Stomach (tissue), 9 donors: ENCODE results near the gene CHRND. TPM values are rescaled to one million over a fixed set of nuclear protein-coding genes. Genes with fewer than 3 reads are reported as not detected.

Experiments used
- DNase-seq, 2 donors: peaks; one replicate each; pipeline versions ENCODE4 v3.0.0 to v3.0.0-alpha.2; 2013 to 2019
- H3K27ac ChIP-seq, 5 donors: fragments of 200-600 bp in 4 of 5; sonication (generic) in 4 of 5; one replicate each; pipeline ENCODE4 v1.5.1; 2013 to 2019; ENCODE audit warnings: mild to moderate bottlenecking in 1 of 5, moderate library complexity in 1 of 5
- H3K27me3 ChIP-seq, 3 donors: fragments of 200-600 bp; sonication (generic); one replicate each; pipeline ENCODE4 v1.5.1; 2017 to 2019; ENCODE audit warnings: mixed run types in 1 of 3
- H3K36me3 ChIP-seq, 4 donors: fragments of 200-600 bp; sonication (generic); 1 replicate in 3 of 4; 2 replicates in 1 of 4; pipeline ENCODE4 v1.5.1; 2016 to 2019
- H3K4me1 ChIP-seq, 4 donors: fragments of 200-600 bp; sonication (generic); one replicate each; pipeline ENCODE4 v1.5.1; 2016 to 2019
- H3K4me3 ChIP-seq, 4 donors: fragments of 200-600 bp; sonication (generic) in 3 of 4; one replicate each; pipeline ENCODE4 v1.5.1; 2016 to 2019; ENCODE audit warnings: mild to moderate bottlenecking in 1 of 4
- H3K9me3 ChIP-seq, 4 donors: fragments of 200-600 bp; sonication (generic); one replicate each; pipeline ENCODE4 v1.5.1; 2016 to 2019
- EP300 ChIP-seq: sonication (generic); formaldehyde crosslinking; IDR thresholded peaks from one replicate; pipeline ENCODE4 v1.6.1; 2017; ENCODE audit warnings: antibody characterized with exemption
- POLR2A ChIP-seq, 4 donors: fragments of 450-650 bp; IDR thresholded peaks; one replicate each; pipeline ENCODE4 v1.6.1; 2016; ENCODE audit warnings: antibody characterized with exemption in 4 of 4, control low read depth in 2 of 4, mild to moderate bottlenecking in 1 of 4, moderate library complexity in 1 of 4
- POLR2AphosphoS5 ChIP-seq, 3 donors: sonication (generic); formaldehyde crosslinking; IDR thresholded peaks; one replicate each; pipeline ENCODE4 v1.6.1; 2016; ENCODE audit warnings: antibody characterized with exemption in 3 of 3
- WGBS, 5 donors: extraction: QIAGEN DNeasy Blood & Tissue Kit in 3 of 5; methylation state at CpG; one replicate each; pipeline versions ENCODE4 v1.1.5 to v1.1.7; 2013 to 2018; 5-methylcytosine and 5-hydroxymethylcytosine counted together
- intact Hi-C: fragments of 100-400 bp; cut with DNase I; formaldehyde crosslinking; loops from one replicate; pipeline ENCODE4 v1.15.1; 2023; ENCODE audit warnings: low total_unique reads
- polyA plus RNA-seq, 3 donors: library from polyadenylated mRNA; stranded (reverse); fragments of 200-250 nt; gene quantifications; one replicate each; pipeline ENCODE4 v1.2.3, GENCODE V29; 2013
- total RNA-seq, 5 donors: library from RNA; depleted of rRNA; stranded (reverse); fragments of >200 nt; gene quantifications; one replicate each; pipeline versions ENCODE4 v1.1.0 to v1.2.3, GENCODE V29; 2014 to 2016
- TF ChIP-seq, protein P1 (sequence below), 7 experiments: fragments of 450-650 bp in 4 of 7; fragments of 200-600 bp in 3 of 7; sonication (generic) in 3 of 7; IDR thresholded peaks; one replicate each; pipeline ENCODE4 v1.5.1; 2016 to 2019; ENCODE audit warnings: antibody characterized with exemption in 7 of 7, control low read depth in 2 of 7, mild to moderate bottlenecking in 1 of 7
- donor health status: healthy with polysubstance abuse.
- donor health status: Bipolar disorder and iron deficiency.
- donor health status: healthy.

Gene CHRND
- total and polyA plus RNA-seq, 8 donors = not detected

DNA sequence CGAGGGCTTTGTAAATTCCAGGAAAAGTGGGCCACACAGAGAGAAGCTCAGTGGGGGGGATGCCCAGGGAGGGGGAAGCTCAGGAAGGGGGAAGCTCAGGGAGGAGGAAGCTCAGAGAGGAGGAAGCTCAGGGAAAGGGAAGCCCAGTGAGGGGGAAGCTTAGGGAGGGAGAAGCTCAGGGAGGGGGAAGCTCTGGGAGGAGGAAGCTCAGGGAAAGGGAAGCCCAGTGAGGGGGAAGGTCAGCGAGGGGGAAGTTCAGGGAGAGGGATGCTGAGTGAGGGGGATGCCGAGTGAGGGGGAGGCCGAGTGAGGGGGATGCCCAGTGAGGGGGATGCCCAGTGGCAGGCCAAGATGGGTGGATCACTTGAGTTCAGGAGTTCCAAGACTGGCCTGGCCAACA lies 12.7 kb downstream of the CHRND start:
- H3K27ac ChIP-seq = no peak overlapping the region
- DNase-seq = peak in 1 of 2 donors; percentile 20
- WGBS, 5 donors = 21 to 72% (median 53%) methylated on average over 4 of the region's 4 CpGs
- peaks cover 0 to 65% (median 0%) of the 10 kb centered on the region in 3 donors for H3K27me3 ChIP-seq
- H3K9me3 ChIP-seq = peaks cover 0 to 10% (median 3%) of the 10 kb centered on the region in 4 donors
- no peak overlapping the region for H3K4me3 ChIP-seq
- intact Hi-C loops = no loop called here
- TF ChIP-seq POLR2A (IDR thresholded peaks at IDR 0.05) (no peak), POLR2AphosphoS5 (IDR thresholded peaks at IDR 0.05) (no peak), EP300 (no peak)
- TF ChIP-seq, protein P1, sequence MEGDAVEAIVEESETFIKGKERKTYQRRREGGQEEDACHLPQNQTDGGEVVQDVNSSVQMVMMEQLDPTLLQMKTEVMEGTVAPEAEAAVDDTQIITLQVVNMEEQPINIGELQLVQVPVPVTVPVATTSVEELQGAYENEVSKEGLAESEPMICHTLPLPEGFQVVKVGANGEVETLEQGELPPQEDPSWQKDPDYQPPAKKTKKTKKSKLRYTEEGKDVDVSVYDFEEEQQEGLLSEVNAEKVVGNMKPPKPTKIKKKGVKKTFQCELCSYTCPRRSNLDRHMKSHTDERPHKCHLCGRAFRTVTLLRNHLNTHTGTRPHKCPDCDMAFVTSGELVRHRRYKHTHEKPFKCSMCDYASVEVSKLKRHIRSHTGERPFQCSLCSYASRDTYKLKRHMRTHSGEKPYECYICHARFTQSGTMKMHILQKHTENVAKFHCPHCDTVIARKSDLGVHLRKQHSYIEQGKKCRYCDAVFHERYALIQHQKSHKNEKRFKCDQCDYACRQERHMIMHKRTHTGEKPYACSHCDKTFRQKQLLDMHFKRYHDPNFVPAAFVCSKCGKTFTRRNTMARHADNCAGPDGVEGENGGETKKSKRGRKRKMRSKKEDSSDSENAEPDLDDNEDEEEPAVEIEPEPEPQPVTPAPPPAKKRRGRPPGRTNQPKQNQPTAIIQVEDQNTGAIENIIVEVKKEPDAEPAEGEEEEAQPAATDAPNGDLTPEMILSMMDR (IDR thresholded peaks at IDR 0.05) = no peak
- H3K4me1 ChIP-seq = peaks cover 0 to 12% (median 10%) of the 10 kb centered on the region in 4 donors
- no peaks in the 10 kb centered on the region for H3K36me3 ChIP-seq

DNA sequence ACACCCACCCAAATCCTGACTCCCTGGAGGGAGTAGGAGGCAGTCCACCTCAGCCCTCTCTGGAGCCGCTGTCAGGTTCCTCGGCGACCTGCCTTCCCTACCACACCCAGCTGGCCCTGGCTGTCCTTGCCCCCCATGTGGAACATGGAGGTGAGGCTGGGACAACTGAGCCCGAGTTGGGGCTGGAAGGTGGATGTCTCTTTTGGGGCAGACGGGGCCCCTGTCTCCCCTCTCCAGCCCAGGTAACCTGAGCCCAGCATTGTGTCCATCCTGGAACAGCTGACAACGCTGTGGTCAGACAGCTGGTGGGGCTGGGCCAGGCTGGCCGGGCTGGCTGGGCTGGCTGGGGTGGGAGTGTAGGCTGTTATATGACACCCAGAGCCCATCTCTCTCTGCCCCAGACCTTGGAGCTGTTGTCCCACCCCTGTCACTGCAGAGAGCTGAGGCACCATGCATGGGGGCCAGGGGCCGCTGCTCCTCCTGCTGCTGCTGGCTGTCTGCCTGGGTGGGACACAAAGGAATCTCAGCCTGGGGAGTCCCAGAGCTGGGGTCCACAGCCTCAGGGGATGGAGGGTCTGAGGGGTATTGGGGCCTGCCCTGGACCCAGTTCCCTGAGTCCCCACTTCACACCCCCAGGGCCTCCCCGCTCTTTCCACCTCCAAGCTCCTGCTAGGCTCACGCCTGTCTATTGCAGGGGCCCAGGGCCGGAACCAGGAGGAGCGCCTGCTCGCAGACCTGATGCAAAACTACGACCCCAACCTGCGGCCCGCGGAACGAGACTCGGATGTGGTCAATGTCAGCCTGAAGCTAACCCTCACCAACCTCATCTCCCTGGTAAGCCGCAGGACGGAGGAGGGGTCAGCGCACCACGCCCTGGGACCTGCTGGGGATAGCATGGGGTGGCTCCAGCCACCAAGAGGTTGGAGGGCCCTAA lies 13.6 kb downstream of the CHRND start, which contains the start of gene CHRNG:
TSS of gene CHRNG (plus strand) at position 395 of the 934 bp plus-strand sequence. CDS start at position 451, 56 bp downstream.
- Histone ChIP-seq H3K36me3 (peaks cover 0 to 4% (median 0%) of the 10 kb centered on the region in 4 donors), H3K27ac (no peak within 1 kb of the TSS), H3K4me1 (peaks cover 0 to 12% (median 10%) of the 10 kb centered on the region in 4 donors), H3K9me3 (peaks cover 0 to 10% (median 3%) of the 10 kb centered on the region in 4 donors), H3K4me3 (no peak within 1 kb of the TSS), H3K27me3 (peaks cover 0 to 59% (median 0%) of the 10 kb centered on the region in 3 donors)
- 59 to 77% (median 63%) methylated on average over 19 to 23 of the region's 23 CpGs for WGBS, 5 donors
- no peak for TF ChIP-seq POLR2AphosphoS5 (IDR thresholded peaks at IDR 0.05)
- TF ChIP-seq, protein P1 (IDR thresholded peaks at IDR 0.05) = no peak
- no peak for TF ChIP-seq POLR2A (IDR thresholded peaks at IDR 0.05)
- TF ChIP-seq EP300 = no peak
- intact Hi-C loops = no loop called here
- DNase-seq = peak in 1 of 2 donors; percentile 24

DNA sequence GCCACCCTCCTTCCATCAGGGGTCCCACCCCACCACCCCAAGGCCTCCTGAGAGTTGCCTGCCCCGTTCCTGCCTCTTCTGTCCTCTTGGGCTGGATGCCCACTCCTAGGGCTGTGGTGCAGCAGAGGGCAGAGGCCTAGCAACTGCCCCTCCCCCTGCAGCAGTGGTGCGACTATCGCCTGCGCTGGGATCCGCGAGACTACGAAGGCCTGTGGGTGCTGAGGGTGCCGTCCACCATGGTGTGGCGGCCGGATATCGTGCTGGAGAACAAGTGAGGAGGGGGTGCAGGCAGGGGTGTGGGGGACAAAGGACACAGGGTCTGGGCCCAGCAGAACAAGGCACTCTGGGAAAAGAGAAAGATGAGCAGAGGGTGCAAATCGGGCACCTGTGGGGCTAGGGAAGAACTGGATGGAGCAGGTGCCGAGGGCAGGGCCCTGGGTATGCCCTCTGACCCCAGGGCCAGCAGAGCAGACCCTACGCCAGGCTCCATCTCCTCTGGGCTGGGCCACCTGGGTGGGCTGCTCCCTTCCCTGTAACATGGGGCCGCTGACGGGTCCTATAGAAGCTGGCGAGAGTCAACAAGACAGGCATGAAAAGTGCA lies 14.6 kb downstream of the CHRND start:
- Histone ChIP-seq H3K4me3 (no peak overlapping the region), H3K27me3 (peaks cover 0 to 50% (median 0%) of the 10 kb centered on the region in 3 donors), H3K4me1 (peaks cover 0 to 12% (median 10%) of the 10 kb centered on the region in 4 donors), H3K27ac (no peak overlapping the region), H3K9me3 (peaks cover 0 to 10% (median 3%) of the 10 kb centered on the region in 4 donors), H3K36me3 (peaks cover 0 to 9% (median 0%) of the 10 kb centered on the region in 4 donors)
- intact Hi-C loops = no loop called here
- DNase-seq = peak in 1 of 2 donors; percentile 19
- TF ChIP-seq POLR2AphosphoS5 (IDR thresholded peaks at IDR 0.05) (no peak), POLR2A (IDR thresholded peaks at IDR 0.05) (no peak), EP300 (no peak)
- TF ChIP-seq, protein P1 (IDR thresholded peaks at IDR 0.05) = no peak
- 79 to 88% (median 87%) methylated on average over 17 of the region's 17 CpGs for WGBS, 5 donors
